AG04450 (cell line): ENCODE results near the gene CABLES1. TPM values are rescaled to one million over a fixed set of nuclear protein-coding genes. Genes with fewer than 3 reads are reported as not detected.
"Not testable (repeated sequence)": the region's sequence is repeated elsewhere in the genome, so short reads cannot be mapped to it uniquely, and the experiment has no call there.

ENCODE experiments used
- CTCF ChIA-PET: fragments of 300-600, 350-600 bp; formaldehyde crosslinking; extraction: SDS; loops from one replicate; lab custom pipeline; 2022; ENCODE audit warnings: antibody characterized with exemption, inconsistent platforms; lab: Charles Lee
- POLR2A ChIA-PET: fragments of 350-600 bp; formaldehyde crosslinking; extraction: SDS; loops from one replicate; lab custom pipeline; 2021; ENCODE audit warnings: antibody characterized with exemption, inconsistent platforms; lab: Yijun Ruan, JAX
- DNase-seq: peaks from one replicate; pipeline ENCODE4 v3.0.0-alpha.2; 2011; ENCODE audit warnings: low read depth, low spot score
- H3K27ac ChIP-seq: one replicate; pipeline ENCODE4 v1.5.1; 2012; ENCODE audit warnings: low read depth, low read length, control low read depth
- H3K27me3 ChIP-seq: one replicate; pipeline ENCODE4 v1.6.0; 2012; ENCODE audit warnings: low read length; ENCODE audit not compliant: control insufficient read depth, insufficient read depth
- H3K4me3 ChIP-seq: 2 replicates; pipeline ENCODE4 v1.5.1; 2011; ENCODE audit warnings: mild to moderate bottlenecking, low read depth, low read length, control low read depth
- H3K9me3 ChIP-seq: 2 replicates; pipeline ENCODE4 v1.5.1; 2012; ENCODE audit warnings: low read length; ENCODE audit not compliant: control insufficient read depth, insufficient read depth
- CTCF ChIP-seq: IDR thresholded peaks from 2 replicates; pipeline ENCODE4 v1.5.1; 2011; ENCODE audit warnings: low read depth, low read length, control low read depth, inconsistent platforms
- polyA plus RNA-seq: library from polyadenylated mRNA; depleted of rRNA; stranded (reverse); fragments of >200 nt; gene quantifications from 2 replicates; pipeline ENCODE4 v1.2.3, GENCODE V29; 2011

Gene CABLES1
- polyA plus RNA-seq, 1 experiment = 29.6 TPM

- DNase-seq = no peak
- Histone ChIP-seq H3K27me3 (no peaks in the 10 kb centered on the region), H3K4me3 (no peak overlapping the region), H3K27ac (no peak overlapping the region), H3K9me3 (peaks cover 9% of the 10 kb centered on the region)
- no peak for TF ChIP-seq CTCF
- POLR2A ChIA-PET = no interaction called here
- CTCF ChIA-PET = no interaction called here
These were observed 132.1 kb downstream of the CABLES1 start for GRCh38 chr18:23267447-23267776.

- Histone ChIP-seq H3K9me3 (peaks cover 9% of the 10 kb centered on the region), H3K27ac (no peak overlapping the region), H3K4me3 (no peak overlapping the region), H3K27me3 (no peaks in the 10 kb centered on the region)
- ChIA-PET POLR2A (no interaction called here), CTCF (interaction anchor here (0.7 kb wide), 1 partner anchor 11 kb away, joined by 4 read pairs; no protein-coding TSS in a partner anchor)
- TF ChIP-seq CTCF = no peak
- DNase-seq = no peak
These were observed 133.4 kb downstream of the CABLES1 start for GRCh38 chr18:23268641-23269040.

- DNase-seq, H3K9me3 ChIP-seq, H3K27ac ChIP-seq, POLR2A ChIA-PET, H3K4me3 ChIP-seq, H3K27me3 ChIP-seq: not testable (repeated sequence)
- CTCF ChIA-PET = interaction anchor here (0.7 kb wide), 1 partner anchor 11 kb away, joined by 4 read pairs; no protein-coding TSS in a partner anchor
These were observed 133.8 kb downstream of the CABLES1 start for GRCh38 chr18:23269068-23269467.

GRCh38 chr18:23269928-23270327 is 134.6 kb downstream of the CABLES1 start:
- H3K27ac ChIP-seq = no peak overlapping the region
- DNase-seq = no peak
- H3K9me3 ChIP-seq = peaks cover 9% of the 10 kb centered on the region
- no peaks in the 10 kb centered on the region for H3K27me3 ChIP-seq
- no peak overlapping the region for H3K4me3 ChIP-seq
- CTCF ChIA-PET = no interaction called here
- TF ChIP-seq CTCF = no peak
- POLR2A ChIA-PET = no interaction called here

- no peak for DNase-seq
- ChIA-PET CTCF (no interaction called here), POLR2A (no interaction called here)
These were observed 135.8 kb downstream of the CABLES1 start for GRCh38 chr18:23270986-23271680.

More at GRCh38 chr18:23270986-23271680, 135.8 kb downstream of the CABLES1 start:
- no peaks in the 10 kb centered on the region for H3K27me3 ChIP-seq
- no peak overlapping the region for H3K4me3 ChIP-seq
- H3K9me3 ChIP-seq = peaks cover 9% of the 10 kb centered on the region
- no peak overlapping the region for H3K27ac ChIP-seq
- no peak for TF ChIP-seq CTCF
